HG03571 (cell line): ENCODE measurements around the gene HOXA1.
"Not testable (repeated sequence)": the region's sequence is repeated elsewhere in the genome, so short reads cannot be mapped to it uniquely, and the experiment has no call there.

Experiments
- ATAC-seq: cut with Tn5 transposase; IDR thresholded peaks from one replicate; pipeline ENCODE4 v1.9.1; 2021; ENCODE audit not compliant: unreplicated experiment

Gene HOXA1

GRCh38 chr7:27051451-27051850 is 44.3 kb downstream of the HOXA1 start:
- no peak for ATAC-seq

- no peak for ATAC-seq
Observed at GRCh38 chr7:27048438-27048837, 47.4 kb downstream of the HOXA1 start.

- no peak for ATAC-seq
Observed at GRCh38 chr7:27046854-27047549, 48.8 kb downstream of the HOXA1 start.

- not testable (repeated sequence) for ATAC-seq
Observed at GRCh38 chr7:27045972-27046371, 49.8 kb downstream of the HOXA1 start.

GRCh38 chr7:27045066-27045465 is 50.7 kb downstream of the HOXA1 start:
- not testable (repeated sequence) for ATAC-seq
